NT2/D1 (cell line): Measurements from ENCODE around the gene MEGF6.

Experiments used
- DNase-seq: peaks from one replicate; pipeline ENCODE4 v3.0.0-alpha.2; 2011; ENCODE audit warnings: low read depth, low spot score
- H3K27me3 ChIP-seq: 2 replicates; pipeline ENCODE4 v1.6.0; 2011; ENCODE audit warnings: mild to moderate bottlenecking; ENCODE audit not compliant: insufficient read length, insufficient read depth
- H3K36me3 ChIP-seq: 2 replicates; pipeline ENCODE4 v1.6.1; 2011; ENCODE audit warnings: mild to moderate bottlenecking, low read length, mixed read lengths; ENCODE audit not compliant: insufficient read depth, insufficient read length
- H3K4me1 ChIP-seq: 2 replicates; pipeline ENCODE4 v1.5.1; 2011; ENCODE audit not compliant: insufficient read depth, insufficient read length
- H3K4me3 ChIP-seq: 2 replicates; pipeline ENCODE4 v1.5.1; 2011; ENCODE audit warnings: low read depth; ENCODE audit not compliant: insufficient read length
- H3K9ac ChIP-seq: 2 replicates; pipeline ENCODE4 v1.6.0; 2011; ENCODE audit warnings: low read depth; ENCODE audit not compliant: insufficient read length
- H3K9me3 ChIP-seq: 2 replicates; pipeline ENCODE4 v1.5.1; 2011; ENCODE audit warnings: mild to moderate bottlenecking, low read length; ENCODE audit not compliant: insufficient read depth
- SUZ12 ChIP-seq: IDR thresholded peaks from 2 replicates; pipeline ENCODE4 v1.6.1; 2011; ENCODE audit not compliant: insufficient read length, insufficient read depth; ENCODE audit errors: extremely low read depth
- YY1 ChIP-seq: IDR thresholded peaks from 2 replicates; pipeline ENCODE4 v1.6.1; 2011; ENCODE audit not compliant: insufficient read length, insufficient read depth
- ZNF274 ChIP-seq: IDR thresholded peaks from 2 replicates; pipeline ENCODE4 v1.6.1; 2011; ENCODE audit warnings: mild to moderate bottlenecking, low read depth, low read length

The MEGF6 gene

GRCh38 chr1:3598522-3599285, 12.6 kb downstream of the MEGF6 start:
- H3K27me3 ChIP-seq = no peaks in the 10 kb centered on the region
- no peak overlapping the region for H3K4me3 ChIP-seq
- H3K9ac ChIP-seq = no peak overlapping the region
- no peaks in the 10 kb centered on the region for H3K36me3 ChIP-seq
- TF ChIP-seq ZNF274 (no peak), SUZ12 (no peak), YY1 (no peak)
- peaks cover 11% of the 10 kb centered on the region for H3K4me1 ChIP-seq
- no peaks in the 10 kb centered on the region for H3K9me3 ChIP-seq
- no peak for DNase-seq

- Histone ChIP-seq H3K9ac (no peak overlapping the region), H3K36me3 (no peaks in the 10 kb centered on the region), H3K4me1 (peaks cover 12% of the 10 kb centered on the region), H3K27me3 (no peaks in the 10 kb centered on the region), H3K9me3 (no peaks in the 10 kb centered on the region), H3K4me3 (no peak overlapping the region)
- no peak for DNase-seq
- TF ChIP-seq ZNF274 (no peak), SUZ12 (no peak), YY1 (no peak)
These were observed 13.2 kb downstream of the MEGF6 start for GRCh38 chr1:3598051-3598491.

- H3K9me3 ChIP-seq = no peaks in the 10 kb centered on the region
- no peak overlapping the region for H3K9ac ChIP-seq
- no peaks in the 10 kb centered on the region for H3K27me3 ChIP-seq
- no peak for TF ChIP-seq YY1
- no peak for TF ChIP-seq SUZ12
- no peak for TF ChIP-seq ZNF274
- H3K4me3 ChIP-seq = no peak overlapping the region
- no peak for DNase-seq
- H3K36me3 ChIP-seq = no peaks in the 10 kb centered on the region
- H3K4me1 ChIP-seq = peaks cover 14% of the 10 kb centered on the region
These were observed 13.7 kb downstream of the MEGF6 start for GRCh38 chr1:3597599-3597964.

- no peaks in the 10 kb centered on the region for H3K36me3 ChIP-seq
- H3K4me3 ChIP-seq = no peak overlapping the region
- peaks cover 17% of the 10 kb centered on the region for H3K4me1 ChIP-seq
These were observed 14.4 kb downstream of the MEGF6 start for GRCh38 chr1:3596663-3597598.

GRCh38 chr1:3595949-3596348, 15.4 kb downstream of the MEGF6 start:
- H3K9me3 ChIP-seq = no peaks in the 10 kb centered on the region
- DNase-seq = no peak
- H3K4me3 ChIP-seq = no peak overlapping the region
- no peak for TF ChIP-seq YY1
- no peak for TF ChIP-seq ZNF274
- TF ChIP-seq SUZ12 = no peak
- no peaks in the 10 kb centered on the region for H3K27me3 ChIP-seq
- peaks cover 18% of the 10 kb centered on the region for H3K4me1 ChIP-seq
- H3K36me3 ChIP-seq = no peaks in the 10 kb centered on the region
- no peak overlapping the region for H3K9ac ChIP-seq

More at GRCh38 chr1:3596663-3597598, 14.4 kb downstream of the MEGF6 start:
- no peak for TF ChIP-seq SUZ12
- no peak for TF ChIP-seq YY1
- TF ChIP-seq ZNF274 = no peak
- Histone ChIP-seq H3K27me3 (no peaks in the 10 kb centered on the region), H3K9ac (no peak overlapping the region), H3K9me3 (no peaks in the 10 kb centered on the region)
- no peak for DNase-seq

GRCh38 chr1:3594706-3595377, 16.5 kb downstream of the MEGF6 start:
- Histone ChIP-seq H3K9me3 (no peaks in the 10 kb centered on the region), H3K4me3 (no peak overlapping the region), H3K36me3 (no peaks in the 10 kb centered on the region), H3K4me1 (peaks cover 20% of the 10 kb centered on the region), H3K27me3 (no peaks in the 10 kb centered on the region), H3K9ac (no peak overlapping the region)
- no peak for DNase-seq
- TF ChIP-seq SUZ12 (no peak), ZNF274 (no peak), YY1 (no peak)
